Measurements from ENCODE around the gene PRR19. TPM values are rescaled to one million over a fixed set of nuclear protein-coding genes. Genes with fewer than 3 reads are reported as not detected.

Gene PRR19
- total and polyA plus RNA-seq, 10 of the 15 experiments (the other 5 are each of a cell fraction or from before 2014, with no cell fraction given), result 0.09 to 1.7 (median 0.73) TPM; not detected in 1

- TF ChIP-seq NR2C2 (IDR thresholded peaks at IDR 0.05; ENCODE audit: borderline replicate concordance, control insufficient read depth, insufficient read length, low read depth) (no peak), WRNIP1 (IDR thresholded peaks at IDR 0.05; ENCODE audit: borderline replicate concordance, low read depth, low read length) (no peak), SP1 (IDR thresholded peaks at IDR 0.05; ENCODE audit: low read depth, low read length) (peak; percentile 37), SUPT20H (IDR thresholded peaks at IDR 0.05; ENCODE audit: borderline replicate concordance, control insufficient read depth, low read depth, low read length) (no peak), CBX3 (IDR thresholded peaks at IDR 0.05; ENCODE audit: borderline replicate concordance, low read depth) (no peak), SMAD5 (IDR thresholded peaks at IDR 0.05; ENCODE audit: low read depth) (no peak), BCL11A (IDR thresholded peaks at IDR 0.05; ENCODE audit: low read depth, low read length) (no peak), NRF1 (conservative IDR thresholded peaks at IDR 0.05; ENCODE audit: low read depth, low read length) (no peak), LARP7 (IDR thresholded peaks at IDR 0.05) (peak; percentile 89), ATF3 (IDR thresholded peaks at IDR 0.05; ENCODE audit: borderline replicate concordance, extremely low read depth, low read depth, low read length) (no peak), ZBED1 (IDR thresholded peaks at IDR 0.05; ENCODE audit: borderline replicate concordance) (peak; percentile 47; the same call in 1 of the 2 replicates), POLR2AphosphoS5 (IDR thresholded peaks at IDR 0.05; ENCODE audit: low read length) (peak; percentile 41; the same call in 1 of the 2 replicates), CEBPB (IDR thresholded peaks at IDR 0.05; ENCODE audit: borderline replicate concordance in 1 of 2, low read depth in 2 of 2, low read length in 2 of 2) (no peak), ZZZ3 (IDR thresholded peaks at IDR 0.05; ENCODE audit: control insufficient read depth, insufficient read length, low read depth) (no peak), ELK1 (IDR thresholded peaks at IDR 0.05; ENCODE audit: low read depth, low read length) (no peak), KAT2A (conservative IDR thresholded peaks at IDR 0.05; ENCODE audit: control insufficient read depth, low read depth, low read length) (no peak), BRCA1 (IDR thresholded peaks at IDR 0.05; ENCODE audit: low read depth, low read length) (no peak), TARDBP (IDR thresholded peaks at IDR 0.05; ENCODE audit: borderline replicate concordance) (no peak), IRF4 (IDR thresholded peaks at IDR 0.05; ENCODE audit: low read depth, low read length) (peak; percentile 20; the same call in 1 of the 2 replicates), E2F4 (IDR thresholded peaks at IDR 0.05; ENCODE audit: low read depth, low read length) (no peak), SREBF1 (IDR thresholded peaks at IDR 0.05; ENCODE audit: low read length) (no peak), CHD1 (IDR thresholded peaks at IDR 0.05; ENCODE audit: low read depth, low read length) (no peak), RAD21 (IDR thresholded peaks at IDR 0.05; ENCODE audit: insufficient read depth, low read depth, low read length) (no peak), MXI1 (IDR thresholded peaks at IDR 0.05; ENCODE audit: low read depth, low read length) (peak; percentile 17; the same call in 1 of the 2 replicates), HSF1 (IDR thresholded peaks at IDR 0.05; ENCODE audit: low read depth, low read length) (no peak), RELA (IDR thresholded peaks at IDR 0.05; ENCODE audit: borderline replicate concordance, partially characterized antibody) (no peak), BHLHE40 (IDR thresholded peaks at IDR 0.05; ENCODE audit: borderline replicate concordance in 1 of 2, low read depth in 2 of 2, low read length in 1 of 2) (peak in 1 of 2 experiments; percentile 53; a peak in 2 of 4 replicates), BMI1 (IDR thresholded peaks at IDR 0.05; ENCODE audit: borderline replicate concordance) (peak; percentile 36; the same call in 1 of the 2 replicates)
Measured at GRCh38 chr19:42283188-42284065, 18.5 kb upstream of the PRR19 start (continued).

Data from GM12878 (cell line).